Measurements from ENCODE around the gene ARF4. TPM values are rescaled to one million over a fixed set of nuclear protein-coding genes. Genes with fewer than 3 reads are reported as not detected.

ARF4 gene
- polyA plus RNA-seq, 3 donors: 60.2 to 229 (median 224) TPM

- peak overlapping the region; percentile 97 to 99 for H3K4me3 Mint-ChIP-seq
- Histone ChIP-seq H3K36me3 (replicated peaks in 1 of 2; ENCODE audit: control insufficient read depth in 1 of 2, insufficient read depth in 2 of 2, low read length in 2 of 2) (peaks cover 23 to 33% of the 10 kb centered on the region in 2 donors), H3K4me1 (ENCODE audit: control insufficient read depth in 1 of 2, insufficient read depth in 2 of 2, low read length in 2 of 2) (peaks cover 25 to 27% of the 10 kb centered on the region in 2 donors), H3K4me3 (replicated peaks in 1 of 3; ENCODE audit: low read depth in 2 of 3, low read length in 3 of 3) (peak overlapping the region; percentile 73 to 94 (median 86)), H3K79me2 (ENCODE audit: insufficient read depth, low read length) (peaks cover 48% of the 10 kb centered on the region), H3K27ac (ENCODE audit: low read depth in 1 of 2, low read length in 2 of 2) (peak overlapping the region; percentile 94 to 96), H3K9me3 (replicated peaks in 1 of 2; ENCODE audit: control insufficient read depth in 1 of 2, insufficient read depth in 1 of 2, low read length in 2 of 2) (no peaks in the 10 kb centered on the region), H2AFZ (ENCODE audit: insufficient read depth, low read depth, low read length, poor library complexity, severe bottlenecking) (peak overlapping the region; percentile 100), H3K4me2 (replicated peaks; ENCODE audit: extremely low read depth, low read length, poor library complexity, severe bottlenecking) (peak overlapping the region; percentile 87), H3K27me3 (ENCODE audit: control insufficient read depth in 2 of 2, insufficient read depth in 2 of 2, low read length in 2 of 2) (no peaks in the 10 kb centered on the region), H4K20me1 (ENCODE audit: insufficient read depth, low read length) (peaks cover 13% of the 10 kb centered on the region), H3K9ac (ENCODE audit: insufficient read depth, low read length, poor library complexity, severe bottlenecking) (peak overlapping the region; percentile 95)
- H3K27ac Mint-ChIP-seq: peak overlapping the region; percentile 96 to 100 (median 99)
- intact Hi-C loops (cut with micrococcal nuclease): loop anchor here (2.0 to 5.0 kb wide), 3 partner anchors 40 to 200 kb away; partner anchors contain the start of genes ARF4 (in 2 of the 2) and SLMAP (in 1 of the 2)
- no peak for TF ChIP-seq CTCF (IDR thresholded peaks at IDR 0.05)
- peaks cover 15 to 25% of the 10 kb centered on the region in 2 donors for H3K36me3 Mint-ChIP-seq
- WGBS (ENCODE audit: insufficient coverage): under 1% methylated on average over 26 of the region's 29 CpGs
- DNase-seq: peak; percentile 19 to 44 (median 30)
- H3K27me3 Mint-ChIP-seq (ENCODE audit: low read depth in 3 of 3): no peaks in the 10 kb centered on the region
- H3K9me3 Mint-ChIP-seq: no peaks in the 10 kb centered on the region
- H3K4me1 Mint-ChIP-seq: peaks cover 32% of the 10 kb centered on the region
These were observed 40.0 kb downstream of the ARF4 start for GRCh38 chr3:57557085-57557537.

- Histone ChIP-seq H3K4me1 (ENCODE audit: control insufficient read depth in 1 of 2, insufficient read depth in 2 of 2, low read length in 2 of 2) (peaks cover 25 to 27% of the 10 kb centered on the region in 2 donors), H3K4me3 (replicated peaks in 1 of 3; ENCODE audit: low read depth in 2 of 3, low read length in 3 of 3) (peak overlapping the region; percentile 73 to 94 (median 86)), H4K20me1 (ENCODE audit: insufficient read depth, low read length) (peaks cover 13% of the 10 kb centered on the region), H3K9ac (ENCODE audit: insufficient read depth, low read length, poor library complexity, severe bottlenecking) (peak overlapping the region; percentile 95), H3K4me2 (replicated peaks; ENCODE audit: extremely low read depth, low read length, poor library complexity, severe bottlenecking) (peak overlapping the region; percentile 87), H3K27me3 (ENCODE audit: control insufficient read depth in 2 of 2, insufficient read depth in 2 of 2, low read length in 2 of 2) (no peaks in the 10 kb centered on the region), H3K79me2 (ENCODE audit: insufficient read depth, low read length) (peaks cover 46% of the 10 kb centered on the region), H3K9me3 (replicated peaks in 1 of 2; ENCODE audit: control insufficient read depth in 1 of 2, insufficient read depth in 1 of 2, low read length in 2 of 2) (no peaks in the 10 kb centered on the region), H2AFZ (ENCODE audit: insufficient read depth, low read depth, low read length, poor library complexity, severe bottlenecking) (peak overlapping the region; percentile 100), H3K36me3 (replicated peaks in 1 of 2; ENCODE audit: control insufficient read depth in 1 of 2, insufficient read depth in 2 of 2, low read length in 2 of 2) (peaks cover 18 to 28% of the 10 kb centered on the region in 2 donors), H3K27ac (ENCODE audit: low read depth in 1 of 2, low read length in 2 of 2) (peak overlapping the region; percentile 94 to 96)
- intact Hi-C loops (cut with micrococcal nuclease): loop anchor here (2.0 to 5.0 kb wide), 3 partner anchors 40 to 201 kb away; partner anchors contain the start of genes ARF4 (in 2 of the 2) and SLMAP (in 1 of the 2)
- H3K36me3 Mint-ChIP-seq: peaks cover 15 to 25% of the 10 kb centered on the region in 2 donors
- peaks cover 32% of the 10 kb centered on the region for H3K4me1 Mint-ChIP-seq
- peak overlapping the region; percentile 97 to 99 for H3K4me3 Mint-ChIP-seq
- peak overlapping the region; percentile 96 to 100 (median 99) for H3K27ac Mint-ChIP-seq
- peak in 2 of 3 donors; percentile 4 to 23 for DNase-seq
- H3K27me3 Mint-ChIP-seq (ENCODE audit: low read depth in 3 of 3): no peaks in the 10 kb centered on the region
- no peak for TF ChIP-seq CTCF (IDR thresholded peaks at IDR 0.05)
- H3K9me3 Mint-ChIP-seq: no peaks in the 10 kb centered on the region
- WGBS (ENCODE audit: insufficient coverage): under 1% methylated on average over 48 of the region's 54 CpGs
These were observed 40.6 kb downstream of the ARF4 start for GRCh38 chr3:57556459-57557084.
